HUDEP-2 (cell line): ENCODE measurements around the gene MUC3A.

ENCODE experiments used
- DNase-seq, 76 experiments: peaks; one replicate each; lab custom pipeline; 2025; ENCODE audit not compliant: unreplicated experiment in 76 of 76; lab: John Stamatoyannopoulos, UW

MUC3A gene

GRCh38 chr7:101015626-101016025 is 66.3 kb downstream of the MUC3A start:
- DNase-seq: no peak

GRCh38 chr7:101017064-101017777 is 67.9 kb downstream of the MUC3A start:
- DNase-seq: peak in 35 of 76 experiments; percentile 1 to 47 (median 12)
